Epithelial cell of proximal tubule (primary cell): ENCODE results near the gene SEC14L5. TPM values are rescaled to one million over a fixed set of nuclear protein-coding genes. Genes with fewer than 3 reads are reported as not detected.

Experiments used
- DNase-seq: peaks from one replicate; pipeline ENCODE4 v3.0.0-alpha.2; 2011; ENCODE audit warnings: low read depth
- H3K4me3 ChIP-seq: 2 replicates; pipeline ENCODE4 v1.5.1; 2011; ENCODE audit warnings: low read depth, mild to moderate bottlenecking, low read length
- CTCF ChIP-seq: conservative IDR thresholded peaks from 2 replicates; pipeline ENCODE4 v1.5.1; 2012; ENCODE audit warnings: low read depth, mild to moderate bottlenecking, low read length
- total RNA-seq: library from RNA; depleted of rRNA; stranded (reverse); fragments of >200 nt; gene quantifications from 2 replicates; pipeline ENCODE4 v1.2.3, GENCODE V29; 2015

Gene SEC14L5
- total RNA-seq, 1 donor from 2014 or later, result under 0.01 TPM

GRCh38 chr16:5027575-5028235, 69.6 kb downstream of the SEC14L5 start:
- H3K4me3 ChIP-seq, result no peak overlapping the region
- no peak for DNase-seq
- no peak for TF ChIP-seq CTCF

- no peak for TF ChIP-seq CTCF
- H3K4me3 ChIP-seq, result no peak overlapping the region
- no peak for DNase-seq
These were observed 70.9 kb downstream of the SEC14L5 start for GRCh38 chr16:5028950-5029475.

GRCh38 chr16:5030251-5030870, 72.2 kb downstream of the SEC14L5 start:
- no peak for DNase-seq
- no peak for TF ChIP-seq CTCF
- no peak overlapping the region for H3K4me3 ChIP-seq

- H3K4me3 ChIP-seq, result no peak overlapping the region
- DNase-seq, result no peak
- TF ChIP-seq CTCF, result no peak
These were observed 73.5 kb downstream of the SEC14L5 start for GRCh38 chr16:5031601-5032000.

- peak overlapping the region; percentile 78 for H3K4me3 ChIP-seq
- DNase-seq, result no peak
- TF ChIP-seq CTCF, result no peak
These were observed 74.6 kb downstream of the SEC14L5 start for GRCh38 chr16:5032748-5033167.

- H3K4me3 ChIP-seq, result peak within 1 kb of the TSS; percentile 78
- no peak for DNase-seq
- no peak for TF ChIP-seq CTCF
These were observed 75.4 kb downstream of the SEC14L5 start, which contains the start of gene NAGPA for GRCh38 chr16:5033256-5034166. Gene NAGPA (minus strand): TSS chr16:5033935. CDS start chr16:5033914, 21 bp downstream.
